Stimulated activated CD4-positive, alpha-beta T cell treated with anti-CD3 and anti-CD28 coated beads, Interleukin-12 subunit alpha, Interleukin-12 subunit beta, amount 100 ng/mL, for 4 hours (primary cell): ENCODE measurements around the gene C16orf46.
A peak's percentile ranks its signal among the peaks of the same experiment; 100 is the strongest.
"Not testable (repeated sequence)": the region's sequence is repeated elsewhere in the genome, so short reads cannot be mapped to it uniquely, and the experiment has no call there.

Experiments used
- DNase-seq: peaks from one replicate; pipeline ENCODE4 v3.0.0-alpha.2; 2020

The C16orf46 gene

GRCh38 chr16:81077076-81077940, at the start of gene C16orf46:
Gene C16orf46 (minus strand): TSS chr16:81077238. CDS start chr16:81063955, 13,283 bp downstream.
- peak; percentile 96 for DNase-seq

GRCh38 chr16:81123092-81123852, 46.2 kb upstream of the C16orf46 start:
- DNase-seq: no peak

- DNase-seq: no peak
These were observed 44.5 kb upstream of the C16orf46 start for GRCh38 chr16:81121474-81121990.

GRCh38 chr16:81117436-81117835, 40.4 kb upstream of the C16orf46 start:
- no peak for DNase-seq

- DNase-seq: no peak
These were observed 39.2 kb upstream of the C16orf46 start for GRCh38 chr16:81116285-81116684.

GRCh38 chr16:81112453-81112852, 35.4 kb upstream of the C16orf46 start:
- no peak for DNase-seq

GRCh38 chr16:81109274-81109673, 32.2 kb upstream of the C16orf46 start:
- not testable (repeated sequence) for DNase-seq

- no peak for DNase-seq
These were observed 30.5 kb upstream of the C16orf46 start for GRCh38 chr16:81107511-81107910.

GRCh38 chr16:81106826-81107503, 29.9 kb upstream of the C16orf46 start:
- no peak for DNase-seq

- DNase-seq: no peak
These were observed 28.9 kb upstream of the C16orf46 start for GRCh38 chr16:81105946-81106345.

GRCh38 chr16:81101702-81102101, 24.7 kb upstream of the C16orf46 start:
- DNase-seq: no peak

- DNase-seq: no peak
These were observed 22.9 kb upstream of the C16orf46 start for GRCh38 chr16:81099958-81100357.

- no peak for DNase-seq
These were observed 20.2 kb upstream of the C16orf46 start for GRCh38 chr16:81097230-81097629.

GRCh38 chr16:81096715-81097208, 19.7 kb upstream of the C16orf46 start:
- no peak for DNase-seq

GRCh38 chr16:81095953-81096714, 19.1 kb upstream of the C16orf46 start, which contains the start of gene GCSH:
Gene GCSH (minus strand): TSS chr16:81096395. CDS start chr16:81096278, 117 bp downstream.
- DNase-seq: peak; percentile 97

- DNase-seq: no peak
These were observed 18.6 kb upstream of the C16orf46 start for GRCh38 chr16:81095653-81095952.

GRCh38 chr16:81094771-81095251, 17.8 kb upstream of the C16orf46 start:
- DNase-seq: no peak

- DNase-seq: no peak
These were observed 11.8 kb upstream of the C16orf46 start for GRCh38 chr16:81088836-81089235.

GRCh38 chr16:81081014-81081413, 4.0 kb upstream of the C16orf46 start:
- no peak for DNase-seq

- DNase-seq: no peak
These were observed 3.2 kb upstream of the C16orf46 start for GRCh38 chr16:81080233-81080632.

- DNase-seq: peak; percentile 92
These were observed 417 bp downstream of the C16orf46 start for GRCh38 chr16:81076566-81077075.
